Muscle layer of duodenum (tissue), 2 donors: ENCODE results near the gene PLEKHN1.

Source experiments
- H3K27ac ChIP-seq: one replicate; pipeline ENCODE4 v1.7.0; 2013; ENCODE audit warnings: mild to moderate bottlenecking, low read length
- H3K27me3 ChIP-seq: one replicate; pipeline ENCODE4 v1.7.0; 2013; ENCODE audit warnings: low read depth, mild to moderate bottlenecking, control low read depth, low read length
- H3K36me3 ChIP-seq, 2 donors: one replicate each; pipeline ENCODE4 v1.7.0; 2013; ENCODE audit warnings: low read length in 2 of 2, control low read depth in 1 of 2, mild to moderate bottlenecking in 1 of 2; ENCODE audit not compliant: insufficient read depth in 2 of 2, control insufficient read depth in 1 of 2
- H3K4me1 ChIP-seq, 2 donors: one replicate each; pipeline ENCODE4 v1.7.0; 2013; ENCODE audit warnings: low read length in 2 of 2, mild to moderate bottlenecking in 2 of 2, control low read depth in 1 of 2, moderate library complexity in 1 of 2; ENCODE audit not compliant: insufficient read depth in 2 of 2, control insufficient read depth in 1 of 2
- H3K4me3 ChIP-seq, 2 donors: one replicate each; pipeline ENCODE4 v1.7.0; 2013; ENCODE audit warnings: low read length in 2 of 2, low read depth in 1 of 2, mild to moderate bottlenecking in 1 of 2
- H3K9me3 ChIP-seq, 2 donors: one replicate each; pipeline ENCODE4 v1.7.0; 2013; ENCODE audit warnings: low read length in 2 of 2, control low read depth in 1 of 2, mild to moderate bottlenecking in 1 of 2; ENCODE audit not compliant: control insufficient read depth in 1 of 2
- donor health status: healthy.

Gene PLEKHN1

DNA sequence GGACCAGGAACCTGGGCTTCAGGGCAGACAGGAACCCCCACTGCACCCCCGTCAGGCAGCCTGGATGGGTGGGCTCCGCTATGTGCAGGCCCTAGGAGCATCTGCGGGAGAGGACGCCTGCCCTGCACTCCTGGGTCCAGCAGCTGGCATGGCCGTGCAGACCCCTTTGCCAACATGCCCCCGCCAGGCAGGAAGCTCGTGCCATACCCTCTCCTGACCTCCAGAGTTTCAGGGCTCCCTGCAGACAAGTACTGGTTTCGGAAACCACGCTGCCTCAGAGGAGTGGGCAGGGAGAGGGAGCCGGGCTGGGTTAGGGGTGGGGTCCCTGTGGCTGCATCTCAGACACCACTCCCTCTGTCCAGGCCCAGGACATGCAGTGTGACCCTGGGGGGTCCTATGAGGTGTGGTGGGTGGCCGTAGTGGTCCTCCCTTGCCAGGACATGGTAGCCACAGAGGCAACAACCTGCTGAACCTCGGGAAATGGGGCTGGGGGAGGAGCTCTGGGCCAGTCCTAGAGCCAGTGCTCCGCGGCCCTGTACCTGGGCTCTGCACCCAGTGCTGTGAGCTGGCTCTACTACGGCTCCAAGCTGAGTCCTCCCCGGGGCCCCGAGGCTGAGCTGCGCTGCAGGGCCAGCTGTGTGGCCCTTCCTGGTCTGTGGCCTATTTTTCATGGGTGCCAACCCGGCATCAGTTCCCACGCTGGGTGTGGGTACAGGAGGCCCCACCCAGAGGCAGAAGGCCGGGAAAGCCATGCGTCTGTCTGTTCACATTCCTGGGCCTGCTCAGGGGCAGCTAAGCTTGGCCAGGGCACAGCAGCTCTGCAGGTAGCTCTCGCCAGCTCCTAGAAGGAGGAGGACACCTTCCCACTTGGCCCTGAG, 1.4 kb downstream of the PLEKHN1 start:
- H3K27me3 ChIP-seq = peaks cover 29% of the 10 kb centered on the region
- no peaks in the 10 kb centered on the region for H3K9me3 ChIP-seq
- peaks cover 0 to 5% of the 10 kb centered on the region in 2 donors for H3K36me3 ChIP-seq
- H3K4me1 ChIP-seq = peaks cover 0 to 14% of the 10 kb centered on the region in 2 donors
- H3K27ac ChIP-seq = no peak overlapping the region
- H3K4me3 ChIP-seq = no peak overlapping the region

DNA sequence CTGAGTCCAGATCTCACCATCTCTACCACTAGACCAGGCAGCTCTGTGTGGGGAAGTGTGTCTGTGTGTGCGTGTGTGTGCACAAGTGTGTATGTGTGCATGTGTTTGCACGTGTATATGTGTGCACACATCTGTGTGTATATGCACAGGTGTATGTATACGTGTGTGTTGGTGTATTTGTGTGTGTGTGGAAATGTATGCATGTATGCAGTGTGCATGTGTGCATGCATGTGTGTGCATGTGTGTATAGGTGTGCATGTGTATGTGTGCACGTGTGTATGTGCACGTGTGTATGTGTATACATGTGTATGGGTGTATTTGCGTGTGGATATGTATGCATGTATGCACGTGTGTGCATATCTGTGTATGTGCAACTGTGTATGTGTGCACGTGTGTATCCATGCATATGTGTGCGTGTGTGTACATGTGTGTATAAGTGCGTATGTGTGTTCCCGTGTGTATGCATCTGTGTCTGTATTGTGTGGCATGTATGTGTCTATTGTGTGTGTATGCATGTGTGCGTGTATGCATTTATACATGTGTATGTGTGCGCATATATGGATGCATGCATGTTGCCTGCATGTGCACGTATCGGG, 3.1 kb downstream of the PLEKHN1 start:
- no peaks in the 10 kb centered on the region for H3K36me3 ChIP-seq
- H3K27ac ChIP-seq = no peak overlapping the region
- H3K4me3 ChIP-seq = no peak overlapping the region
- H3K27me3 ChIP-seq = peaks cover 29% of the 10 kb centered on the region
- peaks cover 0 to 14% of the 10 kb centered on the region in 2 donors for H3K4me1 ChIP-seq
- H3K9me3 ChIP-seq = no peaks in the 10 kb centered on the region

GRCh38 chr1:970242-970972, 4.1 kb downstream of the PLEKHN1 start:
- H3K36me3 ChIP-seq = no peaks in the 10 kb centered on the region
- peaks cover 29% of the 10 kb centered on the region for H3K27me3 ChIP-seq
- peaks cover 0 to 14% of the 10 kb centered on the region in 2 donors for H3K4me1 ChIP-seq
- no peak overlapping the region for H3K27ac ChIP-seq
- H3K4me3 ChIP-seq = no peak overlapping the region
- H3K9me3 ChIP-seq = no peaks in the 10 kb centered on the region

GRCh38 chr1:970973-971730, 4.9 kb downstream of the PLEKHN1 start:
- Histone ChIP-seq H3K4me1 (peaks cover 0 to 16% of the 10 kb centered on the region in 2 donors), H3K27me3 (peaks cover 29% of the 10 kb centered on the region), H3K9me3 (no peaks in the 10 kb centered on the region), H3K27ac (no peak overlapping the region), H3K36me3 (no peaks in the 10 kb centered on the region), H3K4me3 (no peak overlapping the region)

GRCh38 chr1:971751-972506, 5.6 kb downstream of the PLEKHN1 start:
- Histone ChIP-seq H3K36me3 (no peaks in the 10 kb centered on the region), H3K4me1 (peaks cover 0 to 14% of the 10 kb centered on the region in 2 donors), H3K4me3 (no peak overlapping the region), H3K9me3 (no peaks in the 10 kb centered on the region), H3K27me3 (peaks cover 29% of the 10 kb centered on the region), H3K27ac (no peak overlapping the region)

GRCh38 chr1:972726-973458, 6.6 kb downstream of the PLEKHN1 start:
- H3K4me1 ChIP-seq = peaks cover 0 to 7% of the 10 kb centered on the region in 2 donors
- no peak overlapping the region for H3K27ac ChIP-seq
- H3K4me3 ChIP-seq = no peak overlapping the region
- H3K9me3 ChIP-seq = no peaks in the 10 kb centered on the region
- peaks cover 24% of the 10 kb centered on the region for H3K27me3 ChIP-seq
- H3K36me3 ChIP-seq = no peaks in the 10 kb centered on the region

DNA sequence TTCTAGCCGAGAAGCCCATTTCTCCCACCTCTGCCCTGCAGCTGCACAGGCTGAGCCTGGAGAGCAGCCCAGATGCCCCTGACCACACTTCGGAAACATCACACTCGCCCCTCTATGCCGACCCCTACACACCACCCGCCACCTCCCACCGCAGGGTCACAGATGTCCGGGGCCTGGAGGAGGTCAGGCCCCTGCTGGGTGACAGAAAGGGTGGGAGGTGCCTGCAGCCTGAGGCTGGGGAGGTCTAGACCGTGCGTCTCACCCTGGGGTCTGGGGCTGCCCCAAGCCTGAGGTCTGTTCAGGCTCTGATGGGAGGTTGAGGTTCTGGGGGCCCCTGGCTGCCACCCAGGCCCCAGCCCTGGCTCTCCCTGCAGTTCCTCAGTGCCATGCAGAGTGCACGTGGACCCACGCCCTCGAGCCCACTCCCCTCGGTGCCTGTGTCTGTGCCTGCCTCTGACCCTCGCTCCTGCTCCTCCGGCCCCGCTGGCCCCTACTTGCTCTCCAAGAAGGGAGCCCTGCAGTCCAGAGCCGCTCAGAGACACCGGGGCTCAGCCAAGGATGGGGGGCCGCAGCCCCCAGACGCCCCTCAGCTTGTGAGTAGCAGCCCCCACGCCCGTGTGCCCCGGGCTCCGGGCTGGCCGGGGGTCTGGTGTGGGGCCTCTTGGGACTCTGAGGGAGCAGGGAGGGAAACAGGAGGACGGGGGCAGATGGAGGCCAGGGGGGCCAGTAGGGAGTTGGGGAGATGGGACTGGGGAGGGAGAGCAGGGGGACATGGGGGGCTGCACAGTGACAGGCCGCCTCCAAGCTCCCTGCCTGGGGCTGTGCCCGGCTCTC, 7.4 kb downstream of the PLEKHN1 start:
- H3K27me3 ChIP-seq = peaks cover 17% of the 10 kb centered on the region
- H3K9me3 ChIP-seq = no peaks in the 10 kb centered on the region
- H3K36me3 ChIP-seq = no peaks in the 10 kb centered on the region
- H3K4me3 ChIP-seq = no peak overlapping the region
- H3K27ac ChIP-seq = no peak overlapping the region
- H3K4me1 ChIP-seq = peaks cover 0 to 7% of the 10 kb centered on the region in 2 donors

DNA sequence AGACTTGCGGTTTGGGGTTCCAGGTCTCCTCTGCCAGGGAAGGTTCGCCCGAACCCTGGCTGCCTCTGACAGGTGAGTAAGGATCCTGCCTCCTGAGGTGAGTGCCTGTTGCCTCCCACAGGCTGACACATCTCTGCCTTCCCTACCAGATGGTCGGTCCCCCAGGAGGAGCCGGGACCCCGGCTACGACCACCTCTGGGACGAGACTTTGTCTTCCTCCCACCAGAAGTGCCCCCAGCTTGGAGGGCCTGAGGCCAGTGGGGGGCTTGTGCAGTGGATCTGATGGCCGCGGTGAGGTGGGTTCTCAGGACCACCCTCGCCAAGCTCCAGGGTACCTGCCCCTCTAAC, 8.0 kb downstream of the PLEKHN1 start:
- no peak overlapping the region for H3K4me3 ChIP-seq
- no peaks in the 10 kb centered on the region for H3K36me3 ChIP-seq
- H3K27me3 ChIP-seq = peaks cover 11% of the 10 kb centered on the region
- no peak overlapping the region for H3K27ac ChIP-seq
- no peaks in the 10 kb centered on the region for H3K9me3 ChIP-seq
- H3K4me1 ChIP-seq = peaks cover 0 to 7% of the 10 kb centered on the region in 2 donors

DNA sequence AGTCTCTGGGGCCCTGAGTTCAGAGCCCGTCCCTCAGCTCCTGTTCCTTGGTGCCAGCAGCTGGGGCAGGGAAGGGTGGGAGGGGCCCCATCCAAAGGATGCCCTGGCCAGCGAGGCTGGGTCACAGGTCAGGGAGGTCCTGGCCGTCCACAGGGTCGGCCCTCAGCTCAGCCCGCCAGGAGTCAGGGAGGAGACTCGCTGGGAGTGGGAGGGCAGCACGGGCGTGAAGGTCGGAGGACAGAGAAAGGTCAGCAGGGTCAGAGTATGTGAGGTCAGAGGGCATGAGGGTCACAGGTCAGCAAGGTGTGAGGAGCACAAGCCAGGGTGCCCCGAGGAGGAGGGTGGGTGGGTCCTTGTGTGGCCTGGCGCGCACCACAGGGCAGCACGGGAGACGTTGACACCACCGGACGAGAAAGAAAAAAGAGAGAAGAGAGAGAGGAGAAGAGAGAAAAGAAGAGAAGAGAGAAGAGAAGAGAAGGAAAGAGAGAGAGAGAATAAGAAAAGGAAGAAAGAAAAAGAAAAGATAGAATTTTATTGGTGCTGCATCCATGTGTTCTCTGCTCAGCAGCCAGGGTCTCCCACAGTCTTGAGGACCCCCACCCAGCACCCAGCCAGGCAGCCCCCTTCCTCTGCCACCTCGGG, 8.5 kb downstream of the PLEKHN1 start:
- Histone ChIP-seq H3K27me3 (peaks cover 11% of the 10 kb centered on the region), H3K4me1 (peaks cover 0 to 7% of the 10 kb centered on the region in 2 donors), H3K27ac (no peak overlapping the region), H3K36me3 (no peaks in the 10 kb centered on the region), H3K4me3 (no peak overlapping the region), H3K9me3 (no peaks in the 10 kb centered on the region)
